ENCODE data around the gene TTC13. TPM values are rescaled to one million over a fixed set of nuclear protein-coding genes. Genes with fewer than 3 reads are reported as not detected.

TTC13 gene
- total RNA-seq, 2 donors from 2014 or later: 28.0 to 47.0 TPM

GRCh38 chr1:230979389-230979716 lies 692 bp upstream of the TTC13 start:
- TF ChIP-seq, protein P1, sequence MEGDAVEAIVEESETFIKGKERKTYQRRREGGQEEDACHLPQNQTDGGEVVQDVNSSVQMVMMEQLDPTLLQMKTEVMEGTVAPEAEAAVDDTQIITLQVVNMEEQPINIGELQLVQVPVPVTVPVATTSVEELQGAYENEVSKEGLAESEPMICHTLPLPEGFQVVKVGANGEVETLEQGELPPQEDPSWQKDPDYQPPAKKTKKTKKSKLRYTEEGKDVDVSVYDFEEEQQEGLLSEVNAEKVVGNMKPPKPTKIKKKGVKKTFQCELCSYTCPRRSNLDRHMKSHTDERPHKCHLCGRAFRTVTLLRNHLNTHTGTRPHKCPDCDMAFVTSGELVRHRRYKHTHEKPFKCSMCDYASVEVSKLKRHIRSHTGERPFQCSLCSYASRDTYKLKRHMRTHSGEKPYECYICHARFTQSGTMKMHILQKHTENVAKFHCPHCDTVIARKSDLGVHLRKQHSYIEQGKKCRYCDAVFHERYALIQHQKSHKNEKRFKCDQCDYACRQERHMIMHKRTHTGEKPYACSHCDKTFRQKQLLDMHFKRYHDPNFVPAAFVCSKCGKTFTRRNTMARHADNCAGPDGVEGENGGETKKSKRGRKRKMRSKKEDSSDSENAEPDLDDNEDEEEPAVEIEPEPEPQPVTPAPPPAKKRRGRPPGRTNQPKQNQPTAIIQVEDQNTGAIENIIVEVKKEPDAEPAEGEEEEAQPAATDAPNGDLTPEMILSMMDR (IDR thresholded peaks at IDR 0.05): no peak
- no peaks in the 10 kb centered on the region for H3K9me3 ChIP-seq
- H3K27me3 ChIP-seq: no peaks in the 10 kb centered on the region
- no peaks in the 10 kb centered on the region for H3K36me3 ChIP-seq
- H3K4me3 ChIP-seq: peak overlapping the region; percentile 77
- peaks cover 9% of the 10 kb centered on the region for H3K4me1 ChIP-seq
- DNase-seq: no peak
- H3K9ac ChIP-seq (ENCODE audit: low read depth in 2 of 2, low read length in 2 of 2): peak overlapping the region; percentile 67 to 81
- H3K27ac ChIP-seq: peak overlapping the region; percentile 76
- intact Hi-C loops (cut with DNase I): loop anchor here (5.0 kb wide), 2 partner anchors 62 to 233 kb away; no protein-coding TSS in a partner anchor

DNA sequence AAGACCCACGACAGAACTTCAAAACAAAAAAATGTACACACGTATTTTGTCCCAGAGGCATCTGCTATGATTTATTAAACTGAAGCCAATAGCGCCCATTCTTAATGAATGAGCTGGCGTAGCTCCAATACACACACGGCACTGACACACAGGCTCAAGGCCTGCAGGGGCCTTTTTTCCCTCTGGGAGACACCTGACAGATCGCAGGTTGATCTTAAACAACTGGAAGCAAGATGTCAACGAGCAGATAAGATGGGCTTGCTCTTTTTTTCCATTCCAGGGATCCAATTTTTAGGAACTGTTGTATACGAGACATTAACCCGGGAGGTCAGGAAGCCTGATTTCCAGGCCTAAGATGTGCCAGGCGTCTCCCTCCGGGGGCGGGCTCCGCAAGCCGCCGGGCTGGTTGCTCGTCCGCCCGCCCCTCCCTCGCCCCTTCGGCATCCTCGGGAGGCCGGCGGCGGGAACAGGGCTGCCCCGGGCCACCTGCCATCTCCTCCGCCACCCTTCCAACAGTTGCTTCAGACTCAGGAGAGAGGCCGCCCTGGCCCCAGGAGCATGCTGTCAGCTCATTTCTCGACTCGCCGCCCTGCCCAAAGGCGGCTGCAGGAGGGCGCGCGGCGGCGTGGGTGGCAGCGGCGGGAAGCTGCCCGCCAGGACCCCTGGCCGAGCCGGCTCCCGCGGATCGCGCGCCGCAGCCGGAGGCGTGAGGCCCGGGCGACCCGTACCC lies 735 bp downstream of the TTC13 start:
- Histone ChIP-seq H3K9ac (ENCODE audit: low read depth in 2 of 2, low read length in 2 of 2) (peak overlapping the region; percentile 73 to 81), H3K4me3 (peak overlapping the region; percentile 77), H3K27me3 (no peaks in the 10 kb centered on the region), H3K27ac (peak overlapping the region; percentile 76), H3K9me3 (no peaks in the 10 kb centered on the region), H3K4me1 (peaks cover 17% of the 10 kb centered on the region), H3K36me3 (no peaks in the 10 kb centered on the region)
- intact Hi-C loops (cut with DNase I): loop anchor here (5.0 kb wide), 2 partner anchors 61 to 234 kb away; no protein-coding TSS in a partner anchor
- TF ChIP-seq, protein P1 (IDR thresholded peaks at IDR 0.05): no peak
- peak; percentile 45 for DNase-seq

GRCh38 chr1:230976825-230977747 lies 1.6 kb downstream of the TTC13 start:
- Histone ChIP-seq H3K9ac (ENCODE audit: low read depth in 2 of 2, low read length in 2 of 2) (peak overlapping the region; percentile 73 to 81), H3K36me3 (no peaks in the 10 kb centered on the region), H3K9me3 (no peaks in the 10 kb centered on the region), H3K27me3 (no peaks in the 10 kb centered on the region), H3K4me1 (peaks cover 22% of the 10 kb centered on the region), H3K4me3 (peak overlapping the region; percentile 77), H3K27ac (peak overlapping the region; percentile 76)
- peak; percentile 38 for DNase-seq
- TF ChIP-seq, protein P1 (IDR thresholded peaks at IDR 0.05): no peak
- intact Hi-C loops (cut with DNase I): loop anchor here (5.0 kb wide), 2 partner anchors 60 to 235 kb away; no protein-coding TSS in a partner anchor

- Histone ChIP-seq H3K9ac (ENCODE audit: low read depth in 2 of 2, low read length in 2 of 2) (no peak overlapping the region), H3K36me3 (no peaks in the 10 kb centered on the region), H3K4me1 (peaks cover 22% of the 10 kb centered on the region), H3K9me3 (no peaks in the 10 kb centered on the region), H3K27ac (peak overlapping the region; percentile 76), H3K27me3 (no peaks in the 10 kb centered on the region), H3K4me3 (no peak overlapping the region)
- intact Hi-C loops (cut with DNase I): loop anchor here (5.0 kb wide), 2 partner anchors 59 to 236 kb away; no protein-coding TSS in a partner anchor
- TF ChIP-seq, protein P1 (IDR thresholded peaks at IDR 0.05): no peak
- no peak for DNase-seq
Observed at GRCh38 chr1:230976360-230976759, 2.3 kb downstream of the TTC13 start.

DNA sequence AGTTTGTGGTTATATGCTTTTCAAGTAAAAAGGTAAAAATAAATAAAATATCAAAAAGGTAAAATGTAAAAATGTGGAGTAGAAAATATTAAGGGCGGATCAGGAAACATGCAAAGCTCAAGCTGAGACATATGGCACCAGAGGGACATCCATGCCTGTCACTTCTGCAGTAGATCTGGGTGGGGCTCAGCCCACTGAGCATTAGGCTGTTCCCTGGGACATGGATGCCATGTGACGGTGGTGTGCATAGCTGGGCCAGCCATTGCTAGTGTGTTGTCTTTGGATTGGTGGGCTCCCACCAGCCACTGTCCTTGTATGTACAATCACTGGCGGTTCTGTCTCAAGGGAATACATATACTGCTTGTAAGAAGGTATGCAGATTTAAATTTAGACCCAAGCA lies 3.0 kb downstream of the TTC13 start:
- no peaks in the 10 kb centered on the region for H3K27me3 ChIP-seq
- peaks cover 22% of the 10 kb centered on the region for H3K4me1 ChIP-seq
- intact Hi-C loops (cut with DNase I): loop anchor here (5.0 kb wide), 2 partner anchors 58 to 237 kb away; no protein-coding TSS in a partner anchor
- no peaks in the 10 kb centered on the region for H3K9me3 ChIP-seq
- no peak overlapping the region for H3K9ac ChIP-seq (ENCODE audit: low read depth in 2 of 2, low read length in 2 of 2)
- DNase-seq: no peak
- no peaks in the 10 kb centered on the region for H3K36me3 ChIP-seq
- TF ChIP-seq, protein P1 (IDR thresholded peaks at IDR 0.05): no peak
- no peak overlapping the region for H3K27ac ChIP-seq
- H3K4me3 ChIP-seq: no peak overlapping the region

Measured in colonic mucosa (tissue), 4 donors.